HG02798 (cell line): ENCODE measurements around the gene ARHGEF4.

Experiments
- ATAC-seq: cut with Tn5 transposase; IDR thresholded peaks from one replicate; pipeline ENCODE4 v1.9.1; 2021; ENCODE audit warnings: mild to moderate bottlenecking; ENCODE audit not compliant: unreplicated experiment, poor library complexity

The ARHGEF4 gene

DNA sequence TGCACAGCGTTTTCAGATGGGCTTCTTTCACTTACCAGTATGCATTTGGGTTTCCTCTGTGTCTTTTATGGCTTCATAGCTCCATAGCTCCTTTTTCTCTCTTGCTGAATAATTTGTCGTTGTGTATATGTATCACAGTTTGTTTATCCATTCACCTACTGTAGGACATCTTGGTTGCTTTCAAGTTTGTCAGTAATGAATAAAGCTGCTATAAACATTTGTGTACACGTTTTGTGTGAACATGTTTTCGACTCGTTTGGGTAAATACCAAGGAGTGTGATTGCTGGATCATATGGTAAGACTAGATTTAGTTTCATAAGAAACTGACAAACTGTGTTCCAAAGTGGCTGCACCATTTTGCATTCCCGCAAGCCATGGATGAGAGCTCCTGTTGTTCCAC lies 161.8 kb downstream of the ARHGEF4 start:
- no peak for ATAC-seq

DNA sequence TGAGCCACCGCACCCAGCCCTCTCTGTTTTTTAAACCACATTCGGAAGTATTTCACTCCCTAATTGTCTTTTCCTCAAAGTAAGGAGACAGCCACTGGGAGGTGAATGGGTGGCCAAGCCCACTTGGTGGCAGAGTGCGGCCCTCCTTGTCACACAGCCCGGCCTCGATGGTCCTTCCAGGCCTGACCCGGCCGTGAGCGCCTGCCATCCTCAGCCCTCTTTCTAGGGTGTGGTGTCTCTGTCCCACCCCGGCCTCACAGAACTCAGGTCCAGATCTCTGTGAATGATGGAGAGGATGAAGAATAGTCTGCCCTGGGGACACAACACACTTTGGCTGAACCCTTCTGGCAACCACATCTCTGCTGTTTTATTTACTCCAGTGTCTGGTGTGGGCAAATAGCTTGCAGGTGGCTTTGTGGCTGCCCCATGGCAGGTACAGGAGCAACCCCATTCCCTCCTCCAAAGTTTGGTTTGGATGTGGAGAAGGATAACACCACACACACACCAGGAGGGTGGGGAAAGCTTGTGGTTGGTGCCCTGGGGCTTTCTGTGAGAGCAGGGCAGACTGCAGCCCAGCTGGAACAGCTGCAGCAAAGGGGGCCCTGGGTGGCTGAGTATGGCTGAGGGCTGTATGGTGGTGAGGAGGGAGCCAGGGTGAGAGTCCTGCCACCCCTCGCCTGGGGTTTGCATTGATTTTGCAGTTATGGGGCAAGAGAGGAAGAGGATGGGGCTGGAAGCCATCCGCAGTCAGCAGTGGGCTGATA lies 167.9 kb downstream of the ARHGEF4 start:
- no peak for ATAC-seq

DNA sequence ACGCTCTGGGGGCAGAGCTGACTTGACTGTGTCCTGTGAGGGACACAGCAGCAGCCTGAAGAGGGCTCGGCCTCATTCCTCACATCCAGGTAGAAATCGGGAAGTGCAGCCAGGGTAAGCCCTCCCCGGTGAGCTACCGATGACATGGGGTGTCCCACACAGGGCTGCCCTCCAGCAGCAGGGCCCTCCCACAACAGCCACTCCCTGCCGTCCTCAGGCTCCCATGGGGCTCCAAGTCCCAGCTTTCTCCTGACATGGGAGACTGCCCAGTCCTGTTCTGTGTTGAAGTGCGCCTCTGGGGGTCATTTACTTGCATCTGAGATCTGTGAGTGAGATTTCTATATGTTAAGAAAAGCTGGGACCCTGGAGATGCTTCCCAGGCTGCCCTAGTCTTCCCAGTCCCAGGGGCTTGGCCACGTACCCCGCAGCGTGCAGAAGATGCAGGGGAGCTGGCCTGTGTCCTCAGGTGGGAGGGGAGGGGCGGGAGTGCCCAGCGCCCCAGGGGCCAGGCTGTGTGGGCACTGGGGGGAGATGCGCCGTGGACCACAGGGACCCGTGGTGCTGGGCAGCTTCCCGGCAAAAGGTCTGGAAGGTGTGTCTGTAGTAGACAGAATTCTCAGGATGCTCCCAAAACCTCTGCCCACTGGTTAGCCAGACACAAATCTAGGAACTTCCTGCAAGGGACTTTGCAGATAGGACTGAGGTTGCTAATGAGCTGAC lies 168.7 kb downstream of the ARHGEF4 start:
- no peak for ATAC-seq

DNA sequence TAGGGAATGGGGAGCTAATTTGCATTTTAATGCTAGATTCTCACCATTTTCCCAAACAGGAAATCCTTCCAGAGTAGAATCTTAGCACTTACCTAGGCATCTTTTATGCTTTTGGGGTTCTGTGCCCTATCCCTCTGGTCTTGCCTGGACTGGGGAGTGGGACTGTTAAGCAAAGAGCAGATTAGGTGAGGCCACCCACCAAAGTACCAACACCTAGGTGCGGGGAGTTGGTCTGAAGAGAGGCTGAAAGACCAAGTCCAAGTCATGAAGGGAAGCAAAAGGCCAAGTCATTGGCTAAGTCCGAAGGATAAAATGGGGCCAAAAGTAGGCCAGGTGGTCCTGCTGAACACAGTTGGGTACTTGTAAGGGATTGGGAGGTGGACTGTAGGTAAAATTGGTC lies 169.8 kb downstream of the ARHGEF4 start:
- ATAC-seq, result no peak

DNA sequence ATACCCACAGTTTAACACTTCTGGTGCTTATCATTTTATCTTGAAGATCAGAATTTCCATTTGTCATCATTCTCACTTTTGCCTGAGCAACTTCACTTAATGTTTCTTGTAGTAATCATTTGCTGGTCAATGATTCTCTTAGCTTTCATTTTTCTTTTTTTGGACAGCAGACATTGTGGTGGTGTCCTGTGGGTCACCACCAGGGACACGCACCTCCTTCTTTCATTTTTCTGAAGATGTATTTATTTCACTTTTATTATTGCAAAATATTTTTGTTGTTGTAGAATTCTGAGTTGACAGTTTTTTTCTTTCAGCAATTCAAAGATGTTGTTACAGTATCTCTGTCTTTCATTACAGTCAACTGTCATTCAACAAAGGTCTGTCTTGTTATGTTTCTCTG lies 172.3 kb downstream of the ARHGEF4 start:
- no peak for ATAC-seq

DNA sequence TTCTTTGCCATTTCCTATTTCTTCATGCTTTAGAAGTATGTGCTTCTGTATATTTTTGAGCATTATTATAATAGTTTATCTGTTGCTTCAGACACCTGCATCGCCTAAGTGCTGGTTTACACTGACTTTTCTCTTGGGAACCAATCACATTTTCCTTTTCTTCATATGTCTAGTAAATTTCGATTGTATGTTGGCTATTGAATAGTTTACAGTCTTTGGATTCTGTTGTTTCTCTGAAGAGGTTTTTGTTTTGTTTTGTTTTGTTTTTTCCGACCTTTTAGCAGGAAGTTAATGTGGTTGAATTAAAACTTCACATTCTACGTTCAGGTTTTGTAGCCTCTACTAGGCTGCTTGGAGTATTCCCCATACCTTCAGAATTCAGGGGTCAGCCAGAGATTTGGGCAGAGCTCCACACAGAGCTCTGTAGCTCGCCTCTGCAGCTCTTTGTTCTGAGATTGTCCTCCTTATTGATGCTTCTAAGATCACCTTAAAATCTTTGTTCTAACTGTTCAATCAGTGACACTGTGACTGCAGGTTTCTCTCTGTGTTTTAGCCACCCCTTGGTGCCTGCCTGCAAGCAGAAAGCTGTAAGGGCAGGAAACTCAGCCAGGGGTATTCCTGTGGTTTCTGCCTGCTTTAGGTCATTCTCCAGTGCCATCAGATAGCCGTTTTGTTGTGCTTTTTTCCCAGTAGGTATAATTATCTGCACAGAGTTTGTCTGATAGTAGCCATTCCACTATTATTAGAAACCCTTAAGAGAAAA lies 173.2 kb downstream of the ARHGEF4 start:
- no peak for ATAC-seq

DNA sequence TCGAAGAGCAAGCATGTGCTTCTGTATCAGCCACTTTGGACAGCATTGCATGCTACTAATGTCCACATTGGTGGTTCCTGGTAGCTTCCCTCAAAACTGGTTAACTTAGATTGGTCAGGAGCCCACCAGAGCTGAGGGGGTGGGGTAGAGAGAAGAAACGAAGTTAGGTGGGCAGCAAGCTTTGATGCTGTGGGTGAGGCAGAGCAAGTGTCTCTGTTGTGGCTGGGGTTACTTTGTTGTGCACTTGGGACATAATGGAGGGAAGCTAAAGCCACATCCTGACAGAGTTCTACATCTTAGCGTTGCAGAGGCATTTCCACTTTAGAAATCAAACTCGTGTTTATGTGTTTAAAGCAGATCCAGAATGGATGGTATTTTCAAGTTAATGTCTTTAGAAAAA lies 173.9 kb downstream of the ARHGEF4 start:
- ATAC-seq, result no peak

DNA sequence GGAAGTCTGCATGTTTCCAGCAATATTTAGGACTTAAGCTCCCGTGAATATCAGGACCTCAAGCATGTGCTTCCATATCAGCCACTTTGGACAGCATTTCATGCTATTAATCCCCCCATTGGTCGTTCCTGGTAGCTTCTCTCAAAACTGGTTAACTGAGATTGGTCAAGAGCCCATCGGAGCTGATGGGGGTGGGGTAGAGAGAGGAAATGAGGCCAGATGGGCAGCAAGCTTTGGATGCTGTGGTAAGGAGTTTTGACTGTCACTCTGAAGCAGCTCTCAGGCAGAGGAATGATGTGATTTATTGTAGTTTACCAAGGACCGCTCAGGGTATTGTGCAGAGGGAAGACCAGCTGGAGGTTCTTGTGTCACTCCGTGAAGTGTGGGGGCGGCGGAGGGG lies 174.8 kb downstream of the ARHGEF4 start:
- no peak for ATAC-seq

DNA sequence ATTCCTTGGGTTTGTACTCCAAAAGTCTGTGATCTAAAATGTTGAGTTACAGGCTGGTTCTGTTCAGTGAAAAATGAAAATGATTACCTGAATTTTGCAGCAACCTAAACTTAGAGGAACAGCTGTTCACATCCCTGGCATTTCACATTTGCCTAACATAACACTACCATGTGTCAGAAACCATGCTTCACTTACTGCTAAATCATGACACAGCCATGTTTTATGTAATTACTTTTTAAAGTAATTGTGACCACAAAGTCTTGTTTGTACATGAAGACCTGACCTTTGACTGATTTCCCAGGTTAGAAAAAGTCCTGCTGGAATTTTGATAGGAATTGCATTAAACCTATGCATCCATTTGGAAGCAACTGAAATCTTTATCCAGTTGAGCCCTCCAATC lies 177.4 kb downstream of the ARHGEF4 start:
- ATAC-seq, result no peak

DNA sequence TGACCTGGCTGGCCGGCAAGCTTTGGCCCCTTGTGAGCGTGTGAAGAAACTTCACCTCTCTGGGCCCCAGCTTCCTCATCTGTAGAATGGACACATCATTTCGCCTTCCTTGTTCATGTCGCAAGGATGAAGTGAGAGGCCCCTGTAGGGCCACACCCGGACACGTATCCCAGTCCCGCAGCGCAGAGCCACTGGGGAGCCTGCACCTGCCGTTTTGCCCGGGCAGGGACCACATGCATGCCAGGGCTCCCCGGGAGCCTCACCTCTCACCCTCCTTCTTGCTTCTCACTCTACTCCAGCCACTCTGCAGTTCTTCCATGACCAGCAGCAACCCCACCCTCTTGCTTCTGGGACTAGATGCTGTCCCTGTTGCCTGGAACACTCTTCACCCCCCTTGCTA lies 179.1 kb downstream of the ARHGEF4 start:
- ATAC-seq, result no peak

DNA sequence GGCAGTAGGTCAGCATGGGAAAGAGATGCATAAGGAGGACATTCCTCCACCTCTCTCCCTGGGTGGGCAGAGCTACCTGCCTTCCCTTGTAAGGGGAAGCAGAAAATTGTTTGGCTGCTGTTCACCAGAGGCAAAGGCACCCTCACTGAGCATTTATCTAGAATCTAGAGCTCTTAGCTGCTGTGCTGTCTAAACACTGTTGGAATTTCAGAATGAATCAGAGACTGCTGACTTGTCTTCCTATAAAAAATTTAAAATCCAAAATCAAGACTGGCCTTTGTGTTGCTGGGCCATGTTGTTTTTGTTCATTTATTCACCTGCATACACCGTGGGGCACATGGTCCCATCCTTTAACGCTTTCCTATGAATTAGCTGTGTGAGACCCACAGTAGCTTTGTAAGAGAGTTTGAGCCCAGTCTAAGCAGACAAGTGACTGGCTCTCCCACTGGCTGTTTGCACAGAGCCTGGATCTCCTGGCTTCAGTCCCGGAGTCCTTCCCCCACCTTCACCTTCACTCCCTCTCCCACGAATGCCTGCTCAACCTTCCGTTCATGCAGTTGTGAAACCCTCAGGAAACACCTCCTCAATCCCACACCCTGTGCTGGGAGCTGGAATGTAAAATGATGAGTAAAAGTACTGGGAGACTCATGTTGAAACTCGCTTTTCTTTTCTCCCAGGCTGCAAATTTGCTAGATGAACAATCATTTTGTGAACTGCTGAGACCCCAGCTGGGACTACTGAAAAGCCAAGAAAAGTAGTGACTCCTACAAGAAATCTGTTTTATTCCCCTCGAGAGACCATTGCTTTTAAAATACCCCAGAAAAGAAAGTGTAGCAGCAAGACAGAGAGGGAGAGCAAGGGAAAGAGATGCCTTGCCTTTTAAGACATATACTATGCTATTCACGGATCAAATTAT lies 180.4 kb downstream of the ARHGEF4 start:
- ATAC-seq, result no peak

DNA sequence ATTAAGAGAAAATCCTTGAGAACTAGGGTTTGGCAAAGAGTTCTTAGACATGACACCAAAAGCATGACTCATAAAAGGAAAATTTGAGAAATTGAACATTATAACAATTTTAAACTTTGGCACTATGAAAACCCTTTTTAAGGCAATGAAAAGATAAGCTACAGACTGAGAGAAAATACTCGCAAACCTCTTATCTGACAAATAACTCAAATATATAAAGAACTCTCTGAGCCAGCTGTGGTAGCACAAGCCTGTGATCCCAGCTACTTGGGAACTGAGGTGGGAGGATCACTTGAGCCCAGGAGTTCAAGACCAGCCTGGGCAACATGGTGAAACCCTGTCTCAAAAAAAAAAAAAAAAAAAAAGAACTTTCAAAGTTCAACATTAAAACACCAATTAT lies 186.0 kb downstream of the ARHGEF4 start:
- ATAC-seq, result no peak

DNA sequence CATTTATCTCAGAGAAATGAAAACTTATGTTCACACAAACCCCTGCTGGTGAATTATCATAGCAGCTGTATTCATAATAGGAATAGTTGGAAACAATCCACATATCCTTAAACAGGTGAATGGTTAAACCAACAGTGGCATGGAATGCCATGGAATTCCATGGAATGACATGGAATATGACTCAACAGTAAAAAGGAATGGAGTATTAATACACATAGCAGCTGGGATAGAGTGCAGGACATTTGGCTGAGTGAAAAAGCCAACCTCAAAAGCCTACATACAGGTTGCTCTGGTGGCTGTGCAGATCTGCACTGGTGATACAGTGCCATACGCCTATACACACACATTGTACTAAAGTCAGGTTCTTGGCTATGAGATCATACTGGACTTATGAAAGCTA lies 187.0 kb downstream of the ARHGEF4 start:
- ATAC-seq, result no peak

DNA sequence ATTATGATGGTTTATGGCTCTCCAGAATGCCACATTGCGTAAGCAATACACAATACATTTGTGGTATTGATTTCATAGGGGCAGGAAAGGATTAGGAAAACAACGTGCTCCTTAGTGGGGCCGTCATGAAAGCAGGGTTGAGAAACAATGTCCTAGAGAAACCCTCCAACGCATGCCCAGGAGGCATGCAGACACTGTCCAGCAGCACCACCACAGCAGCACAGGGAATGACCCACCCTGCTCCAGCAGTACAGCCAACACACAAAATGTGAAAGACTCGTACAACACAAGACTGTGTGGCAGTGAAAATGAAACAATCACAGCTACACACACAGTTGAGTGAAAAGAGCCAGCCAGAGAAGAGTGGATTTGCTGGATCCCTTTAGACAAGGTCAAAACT lies 190.2 kb downstream of the ARHGEF4 start:
- no peak for ATAC-seq

DNA sequence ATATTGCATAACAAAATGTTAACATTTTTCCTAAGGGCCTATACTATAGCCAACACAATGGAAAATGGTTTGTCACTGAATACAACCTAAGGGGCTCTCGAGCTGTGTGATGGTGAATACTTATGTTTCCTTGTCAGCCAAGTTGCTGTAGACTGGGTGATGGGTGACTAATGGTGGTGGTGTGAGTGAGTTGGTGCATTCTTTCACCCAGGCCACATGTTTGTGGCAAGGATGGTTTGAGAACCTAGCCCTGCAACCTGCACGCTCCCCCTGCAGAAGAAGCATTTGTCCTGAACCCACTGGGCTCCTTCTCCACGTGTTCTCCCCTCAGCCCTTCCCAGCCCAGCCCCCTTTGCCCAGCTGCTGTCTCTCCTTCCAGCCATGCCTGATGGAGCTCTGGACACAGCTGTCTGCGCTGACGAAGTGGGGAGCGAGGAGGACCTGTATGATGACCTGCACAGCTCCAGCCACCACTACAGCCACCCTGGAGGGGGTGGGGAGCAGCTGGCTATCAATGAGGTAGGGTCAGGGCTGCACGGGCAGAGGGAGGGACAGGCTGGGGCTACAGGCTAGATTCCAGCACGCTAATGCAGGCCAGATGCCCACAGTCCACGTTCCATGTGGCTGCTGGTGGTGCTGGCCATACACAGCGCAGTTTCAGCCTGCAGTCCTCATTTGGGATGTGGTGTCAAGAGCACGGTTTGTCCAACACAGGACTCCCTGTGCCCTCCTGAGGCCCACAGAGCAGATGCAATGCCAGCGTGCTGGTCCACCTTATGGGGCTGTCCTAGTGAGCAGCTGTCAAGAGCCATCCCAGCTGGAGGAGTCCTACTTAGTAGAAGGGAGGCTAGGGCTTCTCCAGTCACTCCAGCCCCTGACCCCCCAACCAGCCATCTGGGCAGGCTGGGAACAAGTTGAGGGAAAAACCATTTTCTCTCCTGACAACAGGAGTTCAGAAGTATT lies 191.1 kb downstream of the ARHGEF4 start:
- ATAC-seq, result no peak

DNA sequence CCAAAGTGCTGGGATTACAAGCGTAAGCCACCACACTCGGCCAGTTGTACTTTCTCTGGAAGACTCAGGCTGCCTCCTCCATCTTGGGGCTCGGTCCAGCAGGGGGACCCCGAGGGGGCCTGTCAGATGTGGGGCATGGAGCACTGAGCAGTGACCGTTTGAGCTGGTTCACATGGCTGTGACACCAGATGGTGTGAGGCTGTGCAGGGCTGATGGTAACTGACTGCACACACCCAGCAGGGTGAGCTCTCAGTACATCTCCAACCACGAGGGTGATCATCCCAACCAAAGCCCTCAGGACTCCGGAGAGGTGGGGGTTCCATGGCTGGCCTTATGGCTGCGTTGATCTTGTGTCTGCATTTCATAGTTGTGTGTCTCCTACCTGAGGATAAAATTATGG lies 193.1 kb downstream of the ARHGEF4 start:
- no peak for ATAC-seq

DNA sequence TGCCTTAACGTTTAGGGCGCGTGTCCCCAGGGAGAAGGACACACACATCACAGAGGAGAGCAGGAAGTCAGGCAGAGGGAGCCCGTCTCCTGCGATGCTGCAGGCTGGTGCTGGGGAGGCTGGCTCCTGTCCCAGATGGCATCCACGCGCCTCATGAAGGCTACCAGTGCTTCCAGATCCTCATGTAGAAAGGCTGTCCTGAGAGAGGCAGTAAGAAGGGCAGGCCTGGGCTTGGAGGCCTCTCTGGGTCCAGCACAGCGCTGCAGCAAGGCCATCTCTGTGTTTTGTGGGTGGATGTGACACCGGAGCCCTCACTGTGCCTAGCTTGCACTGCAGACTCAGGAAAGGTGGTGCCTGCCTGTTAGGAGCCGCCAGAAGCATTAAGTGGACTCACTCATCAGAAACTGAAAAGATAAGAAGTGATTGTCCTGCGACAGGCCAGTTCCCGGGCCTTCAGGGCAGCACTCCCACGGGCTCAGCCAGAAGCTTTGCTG lies 193.8 kb downstream of the ARHGEF4 start:
- ATAC-seq, result no peak

DNA sequence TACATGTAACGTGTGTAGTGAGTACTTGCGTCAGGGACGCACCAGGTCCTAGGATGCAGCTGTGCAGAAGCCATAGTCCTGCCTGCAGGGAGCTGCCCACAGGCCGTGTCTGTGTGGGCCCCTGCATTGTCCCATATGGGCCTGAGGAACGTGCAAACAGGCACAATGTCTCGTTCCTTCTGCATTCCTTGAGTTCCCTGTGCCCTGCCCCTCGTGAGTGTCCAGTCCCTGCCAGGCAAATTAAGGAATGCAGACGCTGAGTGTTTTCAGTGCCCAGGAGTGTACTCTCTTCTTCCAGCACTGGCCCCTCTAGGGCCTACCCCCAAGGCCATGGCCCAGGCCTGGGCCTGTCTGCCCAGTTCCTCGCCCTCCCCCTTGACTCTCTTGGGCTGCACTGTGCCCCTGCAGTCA lies 194.7 kb downstream of the ARHGEF4 start:
- ATAC-seq, result no peak

DNA sequence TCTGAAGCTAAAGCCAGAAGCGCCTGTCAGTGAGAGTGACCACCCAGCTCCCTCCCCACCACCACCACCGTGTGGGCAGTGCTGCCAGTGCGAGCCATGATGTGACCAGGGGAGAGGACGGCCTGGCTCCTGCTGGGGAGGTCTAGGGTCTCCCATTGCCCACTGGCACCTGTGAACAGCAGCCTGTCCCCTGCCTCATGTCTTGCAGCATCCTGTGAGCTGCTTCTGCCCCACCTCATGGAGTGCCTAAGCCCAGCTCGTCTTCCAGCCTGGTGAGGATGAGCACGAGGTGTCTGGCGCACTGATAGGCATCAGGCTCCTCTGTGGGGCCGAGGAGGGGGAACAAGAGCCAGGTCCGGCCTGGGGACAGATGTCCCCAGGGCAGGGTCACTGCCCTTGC lies 195.2 kb downstream of the ARHGEF4 start:
- no peak for ATAC-seq
